NCI-H1417 treated with DMSO at 0.1 percent for 48 hours (cell line): Measurements from ENCODE around the gene PCNP.
"Not testable (repeated sequence)": the region's sequence is repeated elsewhere in the genome, so short reads cannot be mapped to it uniquely, and the experiment has no call there.

Experiments
- DNase-seq: peaks from one replicate; lab custom pipeline; 2025; lab: John Stamatoyannopoulos, UW

Gene PCNP

GRCh38 chr3:101633186-101633585, 59.2 kb downstream of the PCNP start:
- DNase-seq: no peak

GRCh38 chr3:101634591-101635196, 60.7 kb downstream of the PCNP start:
- DNase-seq: no peak

GRCh38 chr3:101635345-101635744, 61.4 kb downstream of the PCNP start:
- DNase-seq: no peak

DNA sequence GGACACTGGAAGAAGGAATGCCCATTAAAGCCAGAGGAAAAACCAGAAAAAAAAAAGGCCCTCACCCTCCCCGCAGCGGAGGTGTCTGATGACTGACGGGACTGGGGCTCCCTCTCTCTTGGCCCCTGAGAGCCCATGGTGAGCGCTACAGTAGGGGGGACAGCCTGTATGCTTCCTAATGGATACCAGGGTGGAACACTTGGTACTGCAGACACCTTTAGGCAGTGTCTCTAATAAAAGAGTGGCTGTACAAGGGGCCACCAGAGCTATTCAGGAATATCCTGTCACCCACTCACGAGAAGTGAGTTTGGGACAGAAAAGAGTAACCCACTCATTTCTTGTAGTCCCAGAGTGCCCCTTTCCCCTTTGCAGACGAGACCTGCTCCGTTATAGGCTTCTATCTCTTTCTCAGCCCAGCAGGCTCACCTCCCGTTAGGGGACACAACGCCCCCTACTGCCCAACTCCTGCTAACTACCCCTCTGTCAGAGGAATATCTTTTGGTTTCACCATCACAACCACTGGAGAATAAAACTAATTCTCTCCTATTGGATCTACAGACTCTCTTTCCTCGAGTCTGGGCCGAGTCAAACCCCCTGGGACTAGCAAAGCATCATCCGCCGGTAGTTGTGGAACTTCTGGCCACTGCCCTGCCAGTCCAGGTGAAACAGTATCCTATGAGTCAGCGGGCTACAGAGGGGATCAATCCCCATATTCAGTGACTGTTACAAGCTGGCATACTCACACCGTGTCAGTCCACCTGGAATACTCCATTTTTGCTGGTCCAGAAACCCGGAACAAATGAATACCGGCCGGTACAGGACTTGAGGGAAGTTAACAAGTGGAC, 62.2 kb downstream of the PCNP start:
- DNase-seq: no peak

DNA sequence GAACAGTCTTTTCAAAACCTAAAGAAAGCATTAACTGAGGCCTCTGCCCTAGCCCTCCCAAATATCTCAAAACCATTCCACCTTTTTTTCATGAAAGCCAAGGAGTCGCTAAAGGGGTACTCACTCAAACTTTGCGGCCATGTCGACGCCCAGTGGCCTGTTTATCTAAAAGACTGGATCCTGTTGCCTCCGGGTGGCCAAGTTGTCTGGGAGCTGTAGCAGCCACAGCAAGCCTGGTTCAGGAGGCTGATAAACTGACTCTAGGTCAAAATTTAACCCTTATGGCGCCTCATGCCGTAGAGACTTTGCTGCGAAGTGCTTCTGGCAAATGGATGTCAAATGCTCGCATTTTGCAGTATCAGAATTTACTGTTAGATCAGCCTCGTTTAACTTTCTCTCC, 63.5 kb downstream of the PCNP start:
- no peak for DNase-seq

GRCh38 chr3:101638261-101638745, 64.3 kb downstream of the PCNP start:
- DNase-seq: no peak

GRCh38 chr3:101639280-101639963, 65.4 kb downstream of the PCNP start:
- no peak for DNase-seq

DNA sequence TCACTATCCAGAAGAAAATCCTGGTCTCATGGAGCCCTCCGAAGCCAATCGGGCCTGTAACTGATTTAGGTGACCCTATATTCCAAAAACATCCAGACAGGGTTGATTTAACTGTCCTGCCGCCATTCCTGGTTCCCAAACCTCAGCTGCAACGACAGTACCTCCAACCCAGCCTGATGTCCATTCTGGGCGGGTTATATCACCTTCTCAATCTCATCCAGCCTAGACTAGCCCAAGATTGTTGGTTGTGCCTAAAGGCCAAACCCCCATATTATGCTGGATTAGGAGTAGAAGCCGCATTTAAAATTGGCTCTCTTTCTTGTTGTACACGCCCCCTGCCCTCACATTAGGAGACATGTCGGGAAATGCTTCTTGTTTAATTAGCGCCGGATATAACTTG, 66.3 kb downstream of the PCNP start:
- DNase-seq: no peak

DNA sequence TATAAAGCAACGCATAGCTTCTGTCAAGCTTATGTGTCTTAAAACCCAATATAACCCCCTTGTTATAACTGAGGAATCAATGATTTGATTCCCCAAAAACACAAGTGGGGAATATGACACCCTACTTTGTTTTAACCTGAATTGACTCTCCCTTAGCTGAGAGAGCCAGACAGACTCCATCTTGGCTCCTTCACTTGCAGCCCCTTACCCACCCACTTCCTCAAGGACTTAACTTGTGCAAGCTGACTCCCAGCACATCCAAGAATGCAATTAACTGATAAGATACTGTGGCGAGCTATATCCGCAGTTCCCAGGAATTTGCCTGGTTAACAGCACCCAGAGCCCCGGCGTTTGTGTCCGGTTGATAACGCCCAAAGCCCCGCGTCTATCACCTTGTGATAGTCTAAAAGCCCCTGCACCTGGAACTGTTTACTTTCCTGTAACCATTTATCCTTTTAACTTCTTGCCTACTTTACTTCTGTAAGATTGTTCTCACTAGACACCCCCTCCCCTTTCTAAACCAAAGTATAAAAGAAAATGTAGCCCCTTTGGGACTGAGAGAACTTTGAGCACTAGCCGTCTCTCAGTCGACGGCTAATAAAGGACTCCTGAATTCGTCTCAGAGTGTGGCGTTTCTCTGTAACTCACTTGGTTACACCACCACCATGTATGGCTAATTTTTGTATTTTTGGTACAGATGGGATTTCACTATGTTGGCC, 67.6 kb downstream of the PCNP start:
- not testable (repeated sequence) for DNase-seq

GRCh38 chr3:101642441-101642840, 68.5 kb downstream of the PCNP start:
- DNase-seq: no peak

DNA sequence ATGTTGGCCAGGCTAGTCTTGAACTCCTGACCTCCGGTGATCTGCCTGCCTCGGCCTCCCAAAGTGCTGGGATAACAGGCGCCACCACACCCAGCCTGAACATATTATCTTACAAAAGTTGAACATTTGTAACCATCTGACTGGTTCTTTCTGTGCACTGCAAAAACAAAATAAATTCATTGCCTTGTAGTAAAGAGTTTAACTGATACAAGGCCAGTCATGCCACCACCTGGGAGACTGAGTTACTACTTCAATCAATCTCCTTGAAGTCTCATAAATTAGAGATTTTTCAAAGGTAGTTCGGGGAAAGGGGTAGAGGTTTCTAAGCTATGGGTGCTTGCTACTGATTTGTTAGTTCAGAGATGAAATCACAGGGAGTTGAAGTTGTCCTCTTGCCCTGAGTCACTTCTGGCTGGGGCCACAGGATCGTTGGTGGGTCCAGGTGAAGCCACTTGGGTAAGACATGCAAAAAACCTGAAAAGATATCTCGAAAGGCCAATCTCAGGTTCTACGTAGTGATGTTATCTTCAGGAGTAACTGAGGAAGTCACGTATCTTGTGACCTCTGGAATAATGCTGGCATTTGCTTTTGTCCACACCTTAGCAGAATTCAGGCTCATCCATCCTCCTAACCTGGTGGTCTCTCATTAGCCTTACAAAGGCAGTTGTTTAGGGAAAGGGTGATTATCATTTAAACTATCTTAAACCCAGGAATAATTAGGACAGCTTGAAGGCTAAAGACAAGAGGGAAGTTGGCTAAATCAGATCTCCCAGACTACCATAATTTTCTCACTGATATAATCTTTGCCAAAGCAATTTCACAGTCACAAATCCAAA, 69.2 kb downstream of the PCNP start:
- DNase-seq: no peak
